ENCODE data around the gene NR1H2.
A peak's percentile ranks its signal among the peaks of the same experiment; 100 is the strongest.

Gene NR1H2

DNA sequence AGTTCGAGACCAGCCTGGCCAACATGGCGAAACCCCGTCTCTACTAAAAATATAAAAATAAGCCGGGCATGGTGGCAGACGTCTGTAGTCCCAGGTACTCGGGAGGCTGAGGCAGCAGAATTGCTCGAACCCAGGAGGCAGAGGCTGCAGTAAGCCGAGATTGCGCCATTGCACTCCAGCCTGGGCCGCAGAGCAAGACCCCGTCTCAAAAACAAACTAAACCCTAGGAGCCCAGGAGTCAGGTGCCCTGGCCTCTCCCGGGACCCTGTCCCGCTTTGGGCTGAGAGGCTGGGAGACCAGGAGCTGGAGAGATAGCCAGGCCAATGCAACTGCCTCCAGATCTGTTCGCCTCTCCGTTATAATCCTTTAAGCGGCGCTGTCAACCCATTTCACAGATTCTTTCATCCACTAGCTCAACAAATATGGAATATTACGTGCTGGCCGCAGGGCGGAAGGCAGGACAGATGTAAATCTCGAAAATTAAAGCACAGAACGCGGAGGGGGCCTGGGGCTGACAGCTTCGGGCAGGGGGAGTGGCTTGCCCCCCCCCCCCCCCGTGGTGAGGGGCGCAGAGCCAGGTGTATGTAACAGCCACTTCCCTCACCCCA lies 51.2 kb downstream of the NR1H2 start:
- DNase-seq, result no peak

DNA sequence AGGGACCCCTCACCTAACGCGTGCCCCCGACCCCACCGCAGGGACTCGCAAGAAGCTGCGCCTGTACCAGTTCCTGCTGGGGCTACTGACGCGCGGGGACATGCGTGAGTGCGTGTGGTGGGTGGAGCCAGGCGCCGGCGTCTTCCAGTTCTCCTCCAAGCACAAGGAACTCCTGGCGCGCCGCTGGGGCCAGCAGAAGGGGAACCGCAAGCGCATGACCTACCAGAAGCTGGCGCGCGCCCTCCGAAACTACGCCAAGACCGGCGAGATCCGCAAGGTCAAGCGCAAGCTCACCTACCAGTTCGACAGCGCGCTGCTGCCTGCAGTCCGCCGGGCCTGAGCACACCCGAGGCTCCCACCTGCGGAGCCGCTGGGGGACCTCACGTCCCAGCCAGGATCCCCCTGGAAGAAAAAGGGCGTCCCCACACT lies 51.8 kb downstream of the NR1H2 start:
- DNase-seq, result peak in 1 of 2 experiments; percentile 36

DNA sequence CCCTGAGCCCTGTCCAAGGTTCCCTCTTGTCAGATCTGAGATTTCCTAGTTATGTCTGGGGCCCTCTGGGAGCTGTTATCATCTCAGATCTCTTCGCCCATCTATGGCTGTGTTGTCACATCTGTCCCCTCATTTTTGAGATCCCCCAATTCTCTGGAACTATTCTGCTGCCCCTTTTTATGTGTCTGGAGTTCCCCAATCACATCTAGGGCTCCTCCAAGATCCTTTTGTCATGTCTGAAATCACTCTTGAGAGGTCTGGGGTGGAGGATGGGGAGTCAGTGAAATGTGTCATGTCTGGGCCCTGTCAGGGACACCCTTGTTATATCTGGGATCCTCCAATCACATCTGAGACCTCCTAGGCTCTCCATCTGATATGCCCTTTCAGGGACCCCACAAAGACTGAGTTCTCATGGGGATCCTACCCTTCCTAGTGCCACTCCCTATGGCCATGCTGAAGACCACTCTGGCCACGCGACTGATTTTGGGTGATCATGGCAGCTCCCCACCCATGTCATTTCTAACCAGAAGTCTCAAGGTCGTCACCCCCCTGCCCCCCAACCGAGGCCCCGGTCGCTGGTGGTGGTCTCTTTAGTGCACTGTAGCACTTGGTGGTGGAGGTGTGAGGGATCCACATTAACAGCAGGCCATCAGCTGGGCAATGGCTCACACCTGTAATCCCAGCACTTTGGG lies 52.7 kb downstream of the NR1H2 start:
- no peak for DNase-seq

GRCh38 chr19:50430888-50431342 lies 54.7 kb downstream of the NR1H2 start:
- no peak for DNase-seq

DNA sequence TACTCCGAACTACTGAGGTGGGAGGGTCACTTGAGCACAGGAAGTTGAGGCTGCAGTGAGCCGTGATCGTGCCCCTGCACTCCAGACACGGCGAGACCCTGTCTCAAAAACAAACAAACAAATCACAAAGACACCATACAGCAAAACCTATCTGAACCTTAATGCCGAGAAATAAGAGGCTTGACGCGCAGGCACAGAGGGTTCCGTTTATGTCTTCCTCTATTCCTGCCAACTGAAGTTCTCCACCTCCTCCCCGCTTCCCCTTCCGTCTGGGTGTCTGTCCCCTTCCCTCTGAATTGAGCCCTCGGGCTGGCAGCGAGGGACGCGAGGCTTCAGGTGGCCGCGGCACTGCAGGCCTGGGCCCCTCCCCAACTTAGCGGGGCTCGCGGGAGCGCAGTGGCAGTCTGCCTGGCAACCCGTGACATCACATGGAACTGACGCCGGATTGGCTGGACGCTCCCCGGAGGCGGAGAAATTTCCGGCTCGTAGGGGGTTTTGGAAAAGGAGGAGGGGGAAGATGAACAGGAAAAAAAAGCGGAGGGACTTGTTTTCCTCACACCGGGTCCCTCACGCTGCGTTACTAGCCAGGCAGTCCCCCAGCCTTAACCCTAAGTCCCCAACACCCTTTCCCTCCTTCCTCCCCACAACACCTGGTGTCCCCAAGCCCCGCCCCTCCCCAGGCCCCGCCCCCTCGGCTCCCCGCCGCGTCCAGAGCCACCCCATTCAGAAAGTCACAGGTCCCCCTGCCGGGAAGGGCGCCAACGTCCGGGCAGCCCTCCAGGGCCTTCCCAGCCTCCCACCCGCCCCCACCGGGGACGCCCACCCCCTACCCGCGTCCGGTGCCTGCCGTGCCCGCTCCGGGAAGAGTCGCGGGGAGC lies 55.3 kb downstream of the NR1H2 start:
- DNase-seq, result peak; percentile 80 to 89

- DNase-seq, result no peak
Measured at GRCh38 chr19:50432221-50433028, 56.2 kb downstream of the NR1H2 start, which contains the start of gene MYBPC2. Gene MYBPC2 (plus strand): TSS chr19:50432892. CDS start chr19:50432954, 62 bp downstream.

Data from NCI-H1930 (cell line).